Globus pallidus (tissue), 1 donor: ENCODE measurements around the gene ATP1A3.
"Not testable (repeated sequence)": the region's sequence is repeated elsewhere in the genome, so short reads cannot be mapped to it uniquely, and the experiment has no call there.

Source experiments
- DNase-seq: peaks from one replicate; pipeline ENCODE4 v3.0.0-alpha.2; 2015; ENCODE audit warnings: low spot score

Gene ATP1A3

DNA sequence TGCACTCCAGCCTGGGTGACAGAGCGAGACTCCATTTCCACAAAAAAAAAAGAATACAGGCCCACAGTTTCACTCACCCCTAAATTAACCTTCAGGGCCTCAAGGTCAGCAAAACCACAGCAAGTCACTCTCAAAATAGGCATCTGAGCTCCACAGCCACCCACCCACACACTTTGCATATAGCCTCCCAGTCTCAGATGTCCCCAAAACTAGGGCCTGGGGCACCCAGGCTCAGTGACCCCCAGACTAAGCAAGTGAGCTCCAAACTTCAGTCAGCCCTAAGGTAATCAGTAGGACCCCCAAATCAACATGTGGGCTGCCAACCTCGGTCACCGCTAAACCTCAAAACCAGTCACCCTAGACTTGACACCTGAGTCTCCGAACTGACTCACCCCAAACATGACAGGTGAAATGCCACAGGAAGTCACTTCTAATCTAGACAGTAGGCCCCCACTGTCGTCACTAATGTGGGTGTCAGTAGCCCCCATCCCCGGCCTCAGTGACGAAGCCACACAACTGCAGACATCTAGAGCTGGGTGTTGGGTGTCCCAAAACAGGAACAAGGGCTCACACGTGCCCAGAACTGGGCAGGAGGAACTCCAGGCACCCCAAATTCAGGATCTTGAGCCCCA lies 48.8 kb downstream of the ATP1A3 start:
- DNase-seq = no peak

DNA sequence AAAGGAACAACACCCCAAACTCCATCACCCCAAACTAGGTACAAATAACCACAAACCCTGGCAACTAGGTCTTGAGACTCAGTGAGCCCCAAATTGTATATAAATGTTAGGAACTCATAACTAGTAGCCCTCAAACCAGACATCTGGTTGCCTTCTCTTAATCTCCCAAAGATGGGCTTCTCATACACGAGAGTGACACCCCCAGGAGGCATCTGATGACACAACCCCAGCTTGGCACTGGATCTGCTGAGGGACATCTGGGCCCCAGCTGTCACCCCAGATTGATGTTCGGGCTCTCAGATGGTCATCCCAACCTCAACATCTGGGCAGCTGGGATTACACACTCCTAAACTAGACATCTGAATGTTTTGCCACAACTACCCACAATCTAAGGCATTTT lies 49.7 kb downstream of the ATP1A3 start:
- DNase-seq = no peak

DNA sequence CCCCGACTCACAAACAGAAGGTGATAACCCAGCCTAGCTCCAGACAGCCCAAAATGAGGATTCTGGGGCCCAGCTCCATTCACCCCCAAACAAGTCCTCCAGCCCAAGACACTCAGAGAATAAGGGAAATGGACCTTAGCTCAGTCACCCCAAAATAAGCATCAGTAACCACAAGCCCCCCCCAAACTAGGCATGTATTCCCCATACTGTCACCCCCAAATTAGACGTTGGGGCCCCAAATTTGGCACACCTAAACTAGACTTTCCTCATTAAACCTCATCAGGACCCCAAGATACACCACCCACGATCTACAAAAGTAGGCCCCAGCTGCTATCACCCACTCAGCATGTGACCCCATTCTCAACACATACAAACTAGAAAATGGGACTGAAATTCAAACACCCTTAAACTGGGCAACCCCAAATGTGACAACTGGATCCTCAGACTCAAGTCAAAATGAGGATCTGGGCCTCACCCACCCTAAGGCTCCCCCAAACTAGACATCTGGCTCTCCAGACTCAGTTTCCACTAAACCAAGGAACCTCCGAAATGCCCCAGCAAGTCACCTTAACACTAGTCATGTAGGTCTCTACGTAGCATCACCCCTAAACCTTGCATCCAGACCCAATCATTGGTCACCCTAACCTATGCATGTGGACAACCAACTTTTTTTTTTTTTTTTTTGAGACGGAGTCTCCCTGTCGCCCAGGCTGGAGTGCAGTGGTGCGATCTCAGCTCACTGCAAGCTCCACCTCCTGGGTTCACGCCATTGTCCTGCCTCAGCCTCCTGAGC lies 52.4 kb downstream of the ATP1A3 start:
- DNase-seq = no peak

DNA sequence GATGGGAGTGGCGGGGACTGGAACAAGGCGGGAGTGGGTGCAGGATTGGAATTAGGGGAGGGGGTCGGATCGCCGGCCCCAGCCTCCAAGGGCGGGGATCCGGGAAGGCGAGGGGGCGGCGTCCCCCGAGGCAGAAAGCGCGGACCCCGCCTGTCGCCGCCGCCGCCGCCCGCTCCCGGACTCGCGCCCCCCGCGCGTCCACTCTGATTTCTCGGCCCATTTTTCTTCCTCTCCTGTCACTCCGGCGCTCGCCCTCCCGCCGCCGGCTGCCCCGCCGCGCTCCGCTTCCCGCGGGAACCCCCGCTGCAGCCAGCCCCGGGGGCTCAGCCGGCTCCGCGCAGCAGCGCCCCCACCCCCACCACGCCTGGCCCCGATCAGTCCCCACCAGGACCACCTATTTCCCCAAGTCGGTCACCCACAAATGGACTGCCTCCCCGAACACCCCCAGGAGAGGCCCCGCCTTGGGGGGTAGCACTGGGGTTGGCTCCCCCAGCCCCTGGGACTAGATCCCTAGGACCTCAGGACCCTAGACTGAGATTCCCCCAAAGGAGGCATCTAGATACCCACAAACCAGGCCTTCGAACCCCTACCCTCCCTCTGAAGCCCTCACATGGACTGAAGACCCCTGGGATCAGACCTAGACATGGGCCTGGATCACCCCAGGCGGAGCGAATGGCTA lies 53.2 kb downstream of the ATP1A3 start:
- no peak for DNase-seq

DNA sequence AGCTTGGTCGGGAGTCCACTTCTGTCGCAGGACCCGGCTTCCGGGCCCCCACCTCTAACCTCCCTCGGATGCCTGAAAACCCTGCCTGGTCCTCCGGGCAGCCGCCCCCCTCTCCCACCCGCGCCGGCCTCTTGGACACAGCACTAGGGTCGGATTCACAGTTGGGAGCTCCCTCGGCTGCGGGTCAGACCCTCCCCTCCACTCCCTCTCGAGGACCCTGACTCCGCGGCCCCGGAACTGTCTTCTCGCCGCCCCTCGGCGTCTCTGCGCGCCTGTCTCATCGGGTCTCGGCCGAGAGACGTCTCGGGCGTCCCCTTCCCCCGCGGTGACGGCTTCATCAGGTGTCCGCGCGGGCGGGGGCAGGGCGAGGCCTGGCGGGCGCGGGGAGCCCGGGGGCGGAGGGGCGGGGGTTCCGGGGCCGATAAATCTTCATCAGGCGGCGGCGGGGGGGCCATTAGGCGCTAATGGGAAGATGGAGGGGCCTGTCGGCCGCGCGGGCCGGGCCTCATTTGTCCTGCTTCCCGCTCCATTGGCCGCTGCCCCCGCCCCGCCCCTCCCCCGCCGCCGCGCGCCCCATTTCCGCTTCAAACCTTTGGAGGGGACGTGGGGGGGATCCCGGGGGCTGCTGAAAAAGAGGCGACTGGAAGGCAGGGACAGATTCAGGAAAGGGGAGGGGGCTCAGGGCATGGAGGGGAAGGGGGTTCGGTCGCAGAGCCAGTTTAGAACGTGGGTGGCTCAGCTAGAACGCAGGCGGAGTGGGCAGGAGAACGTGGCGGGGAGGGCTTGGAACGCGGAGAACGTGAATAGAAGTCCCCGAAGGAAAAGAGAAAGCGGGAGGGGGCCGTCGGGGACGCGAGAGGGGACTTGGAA lies 53.9 kb downstream of the ATP1A3 start:
- no peak for DNase-seq

DNA sequence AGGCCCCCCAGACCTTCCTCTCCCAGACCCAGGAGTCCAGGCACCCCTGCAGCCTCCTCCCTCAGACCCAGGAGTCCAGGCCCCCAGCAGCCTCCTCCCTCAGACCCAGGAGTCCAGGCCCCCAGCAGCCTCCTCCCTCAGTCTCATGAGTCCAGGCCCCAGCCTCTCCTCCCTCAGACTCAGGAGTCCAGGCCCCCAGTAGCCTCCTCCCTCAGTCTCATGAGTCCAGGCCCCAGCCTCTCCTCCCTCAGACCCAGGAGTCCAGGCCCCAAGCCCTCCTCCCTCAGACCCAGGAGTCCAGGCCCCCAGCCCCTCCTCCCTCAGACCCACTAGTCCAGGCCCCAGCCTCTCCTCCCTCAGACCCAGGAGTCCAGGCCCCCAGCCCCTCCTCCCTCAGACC lies 54.8 kb downstream of the ATP1A3 start:
- not testable (repeated sequence) for DNase-seq

DNA sequence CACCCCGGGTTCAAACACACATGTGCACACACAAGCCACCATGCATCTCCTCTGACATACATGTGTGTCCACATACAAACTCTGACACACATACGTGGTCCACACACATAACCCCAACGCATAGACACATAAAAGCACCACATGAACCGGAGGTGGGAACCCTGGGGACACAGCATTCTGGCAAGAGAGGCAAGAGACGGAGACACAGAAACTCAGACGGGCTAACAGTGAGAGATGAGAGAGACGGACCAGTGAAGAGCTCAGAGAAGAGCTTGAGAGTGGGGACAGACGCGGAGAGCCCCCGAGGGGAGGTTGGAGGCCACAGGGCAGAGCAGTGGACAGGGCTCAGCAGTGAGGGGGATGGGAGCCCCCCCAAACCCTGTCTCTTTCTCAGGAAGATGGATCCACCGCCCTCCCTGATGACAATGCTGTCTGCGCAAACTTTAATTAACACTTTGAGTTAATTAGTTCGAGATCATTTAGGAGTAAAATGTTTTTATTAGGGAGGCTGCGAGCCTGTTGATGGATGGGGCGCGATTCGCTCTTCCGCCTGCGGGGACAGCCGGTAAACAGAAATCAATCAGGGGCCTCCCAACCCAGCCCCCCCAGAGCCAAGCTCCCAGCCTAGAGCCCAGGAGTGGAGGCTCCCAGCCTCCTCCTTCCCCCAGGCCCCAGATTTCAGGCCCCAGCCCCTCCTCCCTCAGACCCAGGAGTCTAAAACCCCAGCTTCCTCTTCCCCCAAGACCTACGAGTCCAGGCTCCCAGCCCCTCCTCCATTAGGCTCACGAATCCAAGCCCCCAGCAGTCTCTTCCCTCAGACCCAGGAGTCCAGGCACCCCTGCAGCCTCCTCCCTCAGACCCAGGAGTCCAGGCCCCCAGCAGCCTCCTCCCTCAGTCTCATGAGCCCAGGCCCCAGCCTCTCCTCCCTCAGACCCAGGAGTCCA lies 56.2 kb downstream of the ATP1A3 start:
- DNase-seq = no peak

DNA sequence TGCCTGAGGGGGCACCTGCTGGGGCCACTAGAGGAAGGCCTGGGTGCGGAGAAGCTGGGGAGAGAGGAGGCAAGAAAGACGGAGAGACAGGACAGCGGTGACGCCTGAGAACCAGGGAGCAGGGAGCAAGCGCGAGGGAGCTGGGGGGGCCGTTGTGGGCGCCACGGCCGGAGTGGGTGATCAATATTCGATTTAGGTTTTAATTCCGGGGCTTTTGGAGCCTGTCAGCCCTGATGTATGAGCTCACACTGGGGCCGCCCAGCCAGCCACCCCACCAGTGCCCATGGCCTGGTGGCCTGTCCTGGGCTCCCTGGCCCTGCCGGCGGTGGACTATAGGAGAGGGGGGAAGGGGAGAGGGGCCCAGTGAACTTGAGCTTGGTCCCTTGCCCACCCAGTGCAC lies 57.1 kb downstream of the ATP1A3 start:
- DNase-seq = no peak

DNA sequence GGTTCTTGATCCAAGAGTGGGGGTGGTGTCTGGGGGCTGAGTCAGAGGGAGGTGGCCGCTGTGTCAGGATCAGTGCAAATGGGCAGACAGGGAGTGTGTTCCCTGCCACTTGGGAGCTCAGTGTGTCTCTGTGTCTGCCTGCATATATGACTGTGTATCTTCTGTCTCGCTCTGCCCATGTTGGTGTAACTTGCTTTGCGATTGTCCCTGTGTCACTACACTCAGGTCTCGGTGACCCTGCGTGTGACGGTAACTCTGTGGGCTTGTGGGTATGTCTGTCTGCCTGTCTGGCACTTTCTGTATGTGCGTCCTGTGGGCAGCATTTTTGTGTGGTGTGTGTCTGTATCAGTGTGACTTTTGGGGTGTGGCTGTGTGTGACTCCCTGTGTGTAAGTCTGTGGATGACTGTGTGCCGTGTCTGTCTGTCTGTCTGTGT lies 57.6 kb downstream of the ATP1A3 start:
- DNase-seq = no peak

DNA sequence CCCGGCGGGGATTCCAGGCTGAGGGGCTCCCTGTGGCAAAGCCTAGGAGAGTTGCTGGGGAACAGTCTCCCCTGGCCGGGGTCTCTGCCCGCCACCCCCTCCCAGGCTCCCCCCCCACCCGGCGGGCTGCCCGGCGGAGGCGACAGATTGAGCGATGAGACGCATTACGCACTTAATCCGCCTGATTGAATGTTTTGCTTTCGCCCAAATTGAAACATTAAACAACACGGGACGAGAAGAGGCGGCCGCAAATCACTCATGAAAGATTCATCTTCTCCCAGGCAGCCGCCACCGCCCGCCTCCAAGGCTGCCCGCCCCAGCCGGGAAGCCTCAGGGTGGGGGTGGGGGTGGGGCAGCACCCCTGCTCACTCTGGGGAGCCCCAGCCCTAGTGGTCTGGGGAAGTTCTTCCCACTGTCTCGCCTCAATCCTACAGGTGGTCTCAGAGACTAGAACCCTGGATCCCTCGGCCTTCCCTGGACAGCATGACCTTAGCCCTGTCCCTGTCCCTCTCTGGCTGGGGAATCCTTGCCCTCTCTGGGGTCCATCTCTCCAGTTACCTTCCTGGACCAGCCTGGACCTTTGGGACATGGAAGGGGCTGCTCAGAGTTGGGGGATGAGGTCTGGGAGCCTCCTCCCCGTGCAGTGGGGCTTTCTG lies 58.1 kb downstream of the ATP1A3 start:
- DNase-seq = no peak

DNA sequence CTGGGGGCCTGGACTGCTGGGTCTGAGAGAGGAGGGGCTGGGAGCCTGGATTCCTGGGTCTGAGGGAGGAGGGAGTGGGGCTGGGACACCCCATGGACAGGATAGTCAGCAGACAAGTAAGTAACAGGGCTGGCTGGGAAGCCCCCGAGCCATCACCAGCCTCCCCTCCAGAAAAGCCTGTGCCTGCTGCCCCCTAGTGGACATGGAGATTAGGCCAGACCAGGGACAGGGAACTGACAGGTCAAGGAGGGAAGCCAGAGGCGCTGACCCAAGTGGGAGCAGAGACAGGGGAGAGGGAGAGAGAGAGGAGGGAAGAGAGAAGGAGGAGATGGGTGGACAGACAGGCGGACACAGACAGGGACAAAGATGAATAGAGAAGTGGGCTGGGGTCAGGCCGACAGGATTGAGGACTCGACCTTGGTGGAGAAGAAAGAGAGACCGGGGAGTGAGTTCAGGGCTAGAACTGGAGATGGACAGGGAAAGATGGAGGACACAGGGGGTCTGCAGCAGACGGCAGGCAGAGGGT lies 59.1 kb downstream of the ATP1A3 start:
- DNase-seq = peak; percentile 43

DNA sequence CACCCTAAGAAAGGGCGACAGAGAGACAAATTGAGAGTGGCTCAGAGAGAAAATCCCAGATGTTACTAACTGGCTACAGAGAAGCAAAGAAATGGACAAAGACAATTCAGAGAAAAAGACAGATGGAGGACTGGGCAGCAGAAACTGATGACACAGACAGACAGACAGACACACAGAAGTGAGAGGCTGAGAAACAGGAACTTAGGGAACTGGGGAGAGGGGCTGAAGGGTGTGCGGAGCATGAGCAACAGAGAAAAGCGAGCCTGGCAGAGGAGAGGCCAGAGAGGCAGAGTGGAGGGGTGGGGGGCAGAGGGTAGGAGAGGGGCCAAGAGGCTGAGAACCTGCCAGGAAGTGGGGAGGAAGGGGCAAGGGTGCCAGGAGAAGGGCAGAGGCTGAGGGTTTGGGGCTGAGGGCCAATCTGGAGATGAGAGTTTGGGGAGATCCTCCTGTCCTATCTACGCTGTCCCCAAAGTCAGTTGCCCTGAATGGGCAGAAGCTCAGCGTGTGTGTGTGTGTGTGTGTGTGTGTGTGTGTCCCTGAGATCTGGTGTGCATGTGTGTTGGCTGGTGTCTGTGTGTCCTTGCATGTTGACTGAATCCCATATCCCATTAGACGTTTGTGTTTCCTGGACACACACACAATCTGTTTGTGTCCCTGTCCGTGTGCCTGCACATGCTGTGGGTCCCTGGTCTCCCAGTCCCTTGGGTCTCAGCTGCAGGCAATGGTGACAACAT lies 60.2 kb downstream of the ATP1A3 start:
- no peak for DNase-seq

DNA sequence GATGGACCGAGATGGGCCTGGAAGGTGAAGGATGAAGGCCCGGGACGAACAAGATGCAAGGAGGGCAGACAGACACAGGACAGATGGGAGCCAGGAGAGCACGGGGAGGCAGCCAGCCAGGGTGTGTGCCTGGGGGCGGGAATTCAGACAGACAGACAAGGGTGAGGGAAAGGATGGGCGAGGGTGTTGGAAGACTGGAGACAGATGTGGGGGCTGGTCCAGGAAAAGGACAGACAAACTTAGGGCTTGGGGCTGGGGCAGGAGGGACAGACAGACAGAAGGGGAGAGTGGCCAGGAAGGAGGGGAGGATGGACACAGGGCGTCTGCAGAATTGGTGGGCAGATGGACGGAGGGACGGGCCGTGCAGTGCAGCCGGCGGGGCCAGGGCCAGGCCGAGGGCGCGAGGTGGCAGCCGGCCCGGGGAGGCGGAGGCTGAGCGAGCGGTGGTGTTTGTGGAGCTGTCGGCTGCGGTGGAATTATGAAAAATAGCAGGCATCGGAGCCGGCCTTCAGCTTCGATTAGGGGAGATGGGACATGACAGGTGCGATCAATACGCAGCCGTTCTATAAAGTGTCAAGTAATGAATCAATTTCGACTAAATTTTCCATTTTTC lies 61.2 kb downstream of the ATP1A3 start:
- no peak for DNase-seq

DNA sequence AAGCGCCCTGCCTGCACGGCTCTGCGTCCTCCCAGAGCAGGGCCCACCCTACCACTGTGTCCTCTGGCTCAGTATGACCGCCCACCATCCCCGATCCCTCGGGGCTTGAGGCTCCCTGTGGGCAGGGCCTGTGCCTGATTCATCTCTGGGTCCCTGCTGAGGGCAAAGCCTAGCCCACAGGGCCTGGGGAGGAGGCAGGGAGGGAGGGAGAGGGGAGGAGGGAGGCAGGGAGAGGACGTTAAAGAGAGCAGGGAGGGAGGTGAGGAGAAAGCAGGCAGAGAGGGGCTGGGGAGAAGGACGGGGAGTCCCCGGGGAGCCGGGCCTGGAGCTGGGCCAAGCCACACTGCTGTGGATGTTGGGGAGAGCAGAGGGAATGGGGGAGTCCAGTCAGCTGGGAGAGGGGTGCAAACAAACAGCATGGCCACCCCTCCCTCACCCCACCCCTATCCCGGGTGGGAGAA lies 61.7 kb downstream of the ATP1A3 start:
- no peak for DNase-seq

DNA sequence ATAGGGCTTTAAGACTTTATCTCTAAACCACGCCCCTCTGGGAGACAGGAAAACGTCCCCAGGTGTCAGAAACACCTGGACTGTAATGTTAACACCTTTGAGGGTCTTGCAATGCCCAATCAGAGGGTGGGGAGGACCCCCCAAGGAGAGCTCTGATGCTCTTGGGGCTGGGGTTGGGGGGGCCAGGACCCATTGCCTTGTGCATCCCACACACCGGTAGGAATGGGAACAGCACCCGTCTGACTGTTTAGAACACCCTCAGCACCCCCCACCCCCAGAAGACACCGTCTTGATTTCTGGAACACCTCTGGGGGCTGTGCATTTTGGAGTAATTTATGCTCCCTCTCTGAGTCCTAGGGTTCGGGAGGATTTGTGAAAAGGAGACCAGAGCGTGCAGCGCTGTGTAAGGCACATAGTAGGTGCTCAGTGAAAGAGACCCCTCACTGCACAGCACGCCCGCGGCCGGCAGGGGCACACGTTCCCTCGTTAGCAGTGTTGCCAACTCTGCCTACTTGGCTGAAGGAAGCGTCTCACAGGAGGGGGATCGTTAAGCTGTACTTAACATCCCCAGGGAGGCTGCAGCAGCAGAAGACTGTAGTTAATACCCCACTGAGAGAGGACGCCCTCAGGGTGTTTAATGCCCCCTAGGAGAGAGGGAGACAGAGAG lies 63.0 kb downstream of the ATP1A3 start:
- no peak for DNase-seq

DNA sequence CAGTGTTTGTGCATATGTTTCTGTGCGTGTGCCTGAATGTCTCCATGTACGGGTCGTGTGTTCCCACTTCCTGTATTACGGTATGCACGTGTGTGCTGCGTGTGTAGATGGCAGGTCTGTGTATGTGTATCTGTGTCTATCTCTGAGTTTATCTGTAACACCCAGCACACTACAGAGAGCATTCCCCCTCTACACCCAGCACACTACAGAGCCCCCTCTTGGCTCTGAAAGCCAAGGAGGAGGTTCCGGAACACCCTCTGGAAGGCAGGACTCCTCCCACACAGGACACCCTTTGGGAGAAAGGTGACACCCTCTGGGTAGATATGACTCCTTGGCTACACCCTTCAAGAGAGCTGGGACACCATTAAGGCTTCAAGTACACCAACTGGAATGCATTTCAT lies 63.7 kb downstream of the ATP1A3 start:
- no peak for DNase-seq

DNA sequence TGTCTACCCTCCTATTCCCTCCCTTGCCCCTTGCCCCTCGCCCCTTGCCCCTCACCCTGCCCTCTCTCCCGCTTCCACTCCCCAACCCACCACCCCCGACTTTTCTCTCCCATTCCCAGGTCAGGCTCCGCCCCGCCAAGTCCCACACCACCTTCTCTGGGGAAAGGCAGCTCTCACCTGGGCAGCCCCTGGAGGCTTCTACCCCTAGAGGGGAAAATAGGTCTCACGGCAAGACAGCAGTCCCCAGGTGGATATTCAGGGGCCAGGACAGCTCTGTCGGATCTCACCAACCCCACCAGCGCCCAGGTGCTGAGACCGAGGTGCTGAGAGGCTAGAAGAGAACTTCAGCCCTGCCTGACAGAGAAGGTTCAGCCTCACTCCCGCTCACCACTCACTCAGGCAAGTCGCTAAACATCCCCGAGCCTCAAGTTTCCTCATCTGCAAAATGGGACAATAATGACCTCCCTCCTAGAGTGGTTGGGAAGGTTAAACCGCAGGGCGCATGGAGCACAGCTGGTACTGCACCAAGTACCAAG lies 64.4 kb downstream of the ATP1A3 start:
- DNase-seq = no peak
